ENCODE results near the gene SNRNP70.

GRCh38 chr19:49128545-49129237 is 43.4 kb downstream of the SNRNP70 start:
- TF ChIP-seq RAD21 (IDR thresholded peaks at IDR 0.05; ENCODE audit: low read depth) (no peak), CEBPB (IDR thresholded peaks at IDR 0.05) (no peak), MAX (IDR thresholded peaks at IDR 0.05) (no peak; the same call in 1 of the 2 replicates), REST (IDR thresholded peaks at IDR 0.05; ENCODE audit: low read depth) (no peak), CREB1 (IDR thresholded peaks at IDR 0.05; ENCODE audit: low read depth) (no peak), FOXM1 (IDR thresholded peaks at IDR 0.05; ENCODE audit: borderline replicate concordance, low read depth) (no peak), YY1 (IDR thresholded peaks at IDR 0.05; ENCODE audit: low read depth) (no peak), TAF1 (IDR thresholded peaks at IDR 0.05; ENCODE audit: low read depth) (no peak)

Measured in Ishikawa (cell line).